Hepatocyte (in vitro differentiated cells): ENCODE measurements around the gene ZNF774. TPM values are rescaled to one million over a fixed set of nuclear protein-coding genes. Genes with fewer than 3 reads are reported as not detected.

Experiments used
- DNase-seq: peaks from one replicate; pipeline ENCODE4 v3.0.0-alpha.2; 2016; ENCODE audit warnings: low spot score
- H2AFZ ChIP-seq: fragments of 200-600 bp; sonication (generic); 2 replicates; pipeline ENCODE4 v1.6.0; 2016; ENCODE audit warnings: antibody characterized with exemption, mild to moderate bottlenecking
- H3K27ac ChIP-seq: fragments of 200-600 bp; sonication (generic); 2 replicates; pipeline ENCODE4 v1.5.1; 2016; ENCODE audit warnings: mild to moderate bottlenecking
- H3K27me3 ChIP-seq: fragments of 200-600 bp; sonication (generic); 2 replicates; pipeline ENCODE4 v1.6.1; 2016
- H3K36me3 ChIP-seq: fragments of 200-600 bp; sonication (generic); replicated peaks from 2 replicates; pipeline ENCODE4 v1.5.1; 2016; ENCODE audit warnings: low read depth; ENCODE audit not compliant: insufficient read depth
- H3K4me1 ChIP-seq: fragments of 200-600 bp; sonication (generic); 2 replicates; pipeline ENCODE4 v1.5.1; 2016; ENCODE audit warnings: mild to moderate bottlenecking, moderate library complexity; ENCODE audit not compliant: insufficient read depth
- H3K4me2 ChIP-seq: fragments of 200-600 bp; sonication (generic); 2 replicates; pipeline ENCODE4 v1.6.0; 2016
- H3K4me3 ChIP-seq: fragments of 200-600 bp; sonication (generic); 2 replicates; pipeline ENCODE4 v1.5.1; 2016; ENCODE audit warnings: mild to moderate bottlenecking
- H3K79me2 ChIP-seq: fragments of 200-600 bp; sonication (generic); 2 replicates; pipeline ENCODE4 v1.6.0; 2017; ENCODE audit warnings: mild to moderate bottlenecking
- H3K9me2 ChIP-seq: fragments of 200-600 bp; sonication (generic); replicated peaks from 2 replicates; pipeline ENCODE4 v1.6.0; 2017; ENCODE audit warnings: mild to moderate bottlenecking; ENCODE audit not compliant: insufficient read depth
- H3K9me3 ChIP-seq: fragments of 200-600 bp; sonication (generic); 2 replicates; pipeline ENCODE4 v1.5.1; 2016; ENCODE audit warnings: low read depth, mild to moderate bottlenecking
- H4K20me1 ChIP-seq: fragments of 200-600 bp; sonication (generic); 2 replicates; pipeline ENCODE4 v1.6.0; 2016; ENCODE audit warnings: mild to moderate bottlenecking; ENCODE audit not compliant: insufficient read depth, poor library complexity, severe bottlenecking
- CTCF ChIP-seq: fragments of 200-600 bp; sonication (generic); IDR thresholded peaks from 2 replicates; pipeline ENCODE4 v1.5.1; 2016; ENCODE audit warnings: antibody characterized with exemption, mild to moderate bottlenecking; ENCODE audit not compliant: poor library complexity
- EZH2 ChIP-seq: fragments of 200-600 bp; sonication (generic); IDR thresholded peaks from 2 replicates; pipeline ENCODE4 v1.6.1; 2016; ENCODE audit warnings: antibody characterized with exemption, mild to moderate bottlenecking, borderline replicate concordance
- EZH2phosphoT487 ChIP-seq: fragments of 200-600 bp; sonication (generic); IDR thresholded peaks from one replicate; pipeline ENCODE4 v1.6.1; 2018; ENCODE audit warnings: antibody characterized with exemption, mild to moderate bottlenecking, low read depth, moderate library complexity; ENCODE audit not compliant: unreplicated experiment, severe bottlenecking
- WGBS: methylation state at CpG from one replicate; pipeline ENCODE4 v1.1.6; 2016; ENCODE audit warnings: low lambda C conversion rate; ENCODE audit errors: missing lambda C conversion rate; 5-methylcytosine and 5-hydroxymethylcytosine counted together
- polyA plus RNA-seq: library from polyadenylated mRNA; unstranded; fragments of >200 nt; fragmentation: Nextera tagmentation; extraction: Ambion mirVana; gene quantifications from 2 replicates; pipeline ENCODE4 v1.2.1, GENCODE V29; 2016
- total RNA-seq: library from RNA; depleted of rRNA; stranded (reverse); fragments of >200 nt; gene quantifications from 2 replicates; pipeline ENCODE4 v1.2.3, GENCODE V29; 2014

ZNF774 gene
- total and polyA plus RNA-seq, 2 experiments from 2014 or later: 2.1 to 2.3 TPM

GRCh38 chr15:90358124-90359033 lies 6.3 kb downstream of the ZNF774 start:
- Histone ChIP-seq H3K9me2 (no peaks in the 10 kb centered on the region), H3K79me2 (peaks cover 6% of the 10 kb centered on the region), H3K9me3 (no peaks in the 10 kb centered on the region), H3K4me3 (no peak overlapping the region), H3K27me3 (no peaks in the 10 kb centered on the region), H3K36me3 (no peaks in the 10 kb centered on the region), H3K27ac (peak overlapping the region; percentile 82), H3K4me2 (no peak overlapping the region), H2AFZ (no peak overlapping the region), H4K20me1 (no peaks in the 10 kb centered on the region), H3K4me1 (no peaks in the 10 kb centered on the region)
- 54% methylated on average over 8 of the region's 8 CpGs for WGBS
- TF ChIP-seq EZH2: no peak
- no peak for TF ChIP-seq EZH2phosphoT487
- no peak for TF ChIP-seq CTCF
- DNase-seq: peak; percentile 62

- Histone ChIP-seq H3K9me2 (no peaks in the 10 kb centered on the region), H3K27me3 (no peaks in the 10 kb centered on the region), H3K79me2 (no peaks in the 10 kb centered on the region), H4K20me1 (no peaks in the 10 kb centered on the region), H3K27ac (no peak overlapping the region), H3K4me3 (no peak overlapping the region), H3K9me3 (no peaks in the 10 kb centered on the region), H3K4me2 (no peak overlapping the region), H2AFZ (no peak overlapping the region), H3K36me3 (no peaks in the 10 kb centered on the region), H3K4me1 (no peaks in the 10 kb centered on the region)
- WGBS: 90% methylated on average over 14 of the region's 14 CpGs
- TF ChIP-seq CTCF (no peak), EZH2 (no peak), EZH2phosphoT487 (no peak)
- DNase-seq: no peak
Measured at GRCh38 chr15:90360746-90361145, 8.7 kb downstream of the ZNF774 start.

- no peak overlapping the region for H3K27ac ChIP-seq
- H3K4me3 ChIP-seq: no peak overlapping the region
- WGBS: 77% methylated on average over 2 of the region's 2 CpGs
Measured at GRCh38 chr15:90362936-90363212, 10.8 kb downstream of the ZNF774 start.

More at GRCh38 chr15:90362936-90363212, 10.8 kb downstream of the ZNF774 start:
- Histone ChIP-seq H2AFZ (no peak overlapping the region), H3K9me2 (no peaks in the 10 kb centered on the region), H3K9me3 (no peaks in the 10 kb centered on the region), H3K4me2 (no peak overlapping the region), H3K36me3 (no peaks in the 10 kb centered on the region), H3K27me3 (no peaks in the 10 kb centered on the region), H3K4me1 (peaks cover 4% of the 10 kb centered on the region), H3K79me2 (no peaks in the 10 kb centered on the region), H4K20me1 (no peaks in the 10 kb centered on the region)
- TF ChIP-seq EZH2phosphoT487 (no peak), EZH2 (no peak), CTCF (no peak)
- peak; percentile 48 for DNase-seq
